ENCODE results near the gene C5AR1. TPM values are rescaled to one million over a fixed set of nuclear protein-coding genes. Genes with fewer than 3 reads are reported as not detected.

The C5AR1 gene
- polyA plus RNA-seq, 3 donors = 143 to 1,132 (median 320) TPM

DNA sequence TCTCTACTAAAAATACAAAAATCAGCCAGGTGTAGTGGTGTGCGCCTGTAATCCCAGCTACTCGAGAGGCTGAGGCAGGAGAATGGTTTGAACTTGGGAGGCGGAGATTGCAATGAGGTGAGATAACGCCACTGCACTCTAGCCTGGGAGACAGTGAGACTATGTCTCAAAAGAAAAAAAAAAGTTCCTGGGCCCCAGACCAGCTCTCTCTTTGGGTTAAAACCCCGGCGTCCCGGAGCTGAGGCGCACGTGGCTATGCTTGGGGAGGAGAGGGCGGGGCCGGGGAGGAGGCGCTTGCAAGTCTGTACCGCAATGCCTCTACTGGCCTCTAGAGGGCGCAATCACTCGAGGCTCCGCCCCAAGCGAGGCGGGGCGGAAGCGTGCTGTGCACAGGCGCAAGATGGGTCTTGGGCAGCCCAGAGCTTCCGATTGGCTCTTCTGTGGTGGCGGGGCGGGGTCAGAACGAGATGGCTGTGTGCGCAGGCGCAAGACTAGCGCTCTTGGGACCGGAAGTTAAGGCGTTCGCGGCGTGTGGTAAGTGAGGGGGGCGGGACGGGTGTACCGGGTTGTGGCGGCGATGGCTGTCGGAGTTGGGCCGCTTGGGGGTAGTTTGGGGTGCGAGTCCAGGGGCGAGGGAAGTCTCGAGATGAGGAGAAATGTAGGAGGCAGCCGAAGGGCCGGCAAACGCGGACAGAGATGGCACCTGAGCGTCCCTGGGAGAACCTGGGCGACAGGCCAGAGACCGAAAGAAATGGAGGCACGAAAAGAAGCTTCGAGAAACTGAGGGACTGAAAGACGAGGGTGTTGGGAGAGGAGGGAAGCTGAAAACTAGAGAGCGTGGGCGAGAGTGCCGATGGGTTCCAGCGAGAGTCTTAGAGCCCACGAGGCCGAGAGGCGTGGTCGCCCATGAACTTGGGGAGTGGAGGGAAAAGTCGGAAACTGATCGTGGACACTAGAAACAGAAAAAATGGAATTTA lies 39.4 kb downstream of the C5AR1 start, which contains the start of gene DHX34:
Gene DHX34 (plus strand): TSS at position 497 of the 977 bp plus-strand sequence. CDS start 3,716 bp downstream, outside the sequence.
- intact Hi-C loops (cut with micrococcal nuclease) = loop anchor here (2.0 to 5.0 kb wide), 3 partner anchors 42 to 52 kb away; partner anchors contain the start of gene C5AR1 (in 1 of the 2)
- H3K36me3 ChIP-seq (replicated peaks in 1 of 2; ENCODE audit: control insufficient read depth in 1 of 2, insufficient read depth in 2 of 2, low read length in 2 of 2) = peaks cover 13 to 22% of the 10 kb centered on the region in 2 donors
- H3K9ac ChIP-seq (ENCODE audit: insufficient read depth, low read length, poor library complexity, severe bottlenecking) = peak within 1 kb of the TSS; percentile 92
- H3K27ac ChIP-seq (ENCODE audit: low read depth in 1 of 2, low read length in 2 of 2) = peak within 1 kb of the TSS; percentile 83 to 98
- Mint-ChIP-seq H3K4me1 (peaks cover 47% of the 10 kb centered on the region), H3K36me3 (peaks cover 33 to 41% of the 10 kb centered on the region in 2 donors), H3K4me3 (peak within 1 kb of the TSS; percentile 97), H3K9me3 (peaks cover 0 to 4% (median 0%) of the 10 kb centered on the region in 7 donors), H3K27ac (peak within 1 kb of the TSS; percentile 96 to 100 (median 99)), H3K27me3 (ENCODE audit: low read depth in 3 of 3) (peaks cover 0 to 3% (median 0%) of the 10 kb centered on the region in 3 donors)
- peak within 1 kb of the TSS; percentile 61 to 97 (median 85) for H3K4me3 ChIP-seq (replicated peaks in 1 of 3; ENCODE audit: low read depth in 2 of 3, low read length in 3 of 3)
- peak within 1 kb of the TSS; percentile 53 for H2AFZ ChIP-seq (ENCODE audit: insufficient read depth, low read depth, low read length, poor library complexity, severe bottlenecking)
- 3% methylated on average over 62 of the region's 63 CpGs for WGBS (ENCODE audit: insufficient coverage)
- no peaks in the 10 kb centered on the region for H3K9me3 ChIP-seq (replicated peaks in 1 of 2; ENCODE audit: control insufficient read depth in 1 of 2, insufficient read depth in 1 of 2, low read length in 2 of 2)
- H3K27me3 ChIP-seq (ENCODE audit: control insufficient read depth in 2 of 2, insufficient read depth in 2 of 2, low read length in 2 of 2) = no peaks in the 10 kb centered on the region
- peak; percentile 99 for DNase-seq
- H3K4me1 ChIP-seq (ENCODE audit: control insufficient read depth in 1 of 2, insufficient read depth in 2 of 2, low read length in 2 of 2) = peaks cover 40 to 54% of the 10 kb centered on the region in 2 donors
- TF ChIP-seq, protein P1, sequence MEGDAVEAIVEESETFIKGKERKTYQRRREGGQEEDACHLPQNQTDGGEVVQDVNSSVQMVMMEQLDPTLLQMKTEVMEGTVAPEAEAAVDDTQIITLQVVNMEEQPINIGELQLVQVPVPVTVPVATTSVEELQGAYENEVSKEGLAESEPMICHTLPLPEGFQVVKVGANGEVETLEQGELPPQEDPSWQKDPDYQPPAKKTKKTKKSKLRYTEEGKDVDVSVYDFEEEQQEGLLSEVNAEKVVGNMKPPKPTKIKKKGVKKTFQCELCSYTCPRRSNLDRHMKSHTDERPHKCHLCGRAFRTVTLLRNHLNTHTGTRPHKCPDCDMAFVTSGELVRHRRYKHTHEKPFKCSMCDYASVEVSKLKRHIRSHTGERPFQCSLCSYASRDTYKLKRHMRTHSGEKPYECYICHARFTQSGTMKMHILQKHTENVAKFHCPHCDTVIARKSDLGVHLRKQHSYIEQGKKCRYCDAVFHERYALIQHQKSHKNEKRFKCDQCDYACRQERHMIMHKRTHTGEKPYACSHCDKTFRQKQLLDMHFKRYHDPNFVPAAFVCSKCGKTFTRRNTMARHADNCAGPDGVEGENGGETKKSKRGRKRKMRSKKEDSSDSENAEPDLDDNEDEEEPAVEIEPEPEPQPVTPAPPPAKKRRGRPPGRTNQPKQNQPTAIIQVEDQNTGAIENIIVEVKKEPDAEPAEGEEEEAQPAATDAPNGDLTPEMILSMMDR (IDR thresholded peaks at IDR 0.05) = peak; percentile 91
- peak within 1 kb of the TSS; percentile 98 for H3K4me2 ChIP-seq (replicated peaks; ENCODE audit: extremely low read depth, low read length, poor library complexity, severe bottlenecking)
- peaks cover 45% of the 10 kb centered on the region for H3K79me2 ChIP-seq (ENCODE audit: insufficient read depth, low read length)
- H4K20me1 ChIP-seq (ENCODE audit: insufficient read depth, low read length) = no peaks in the 10 kb centered on the region

DNA sequence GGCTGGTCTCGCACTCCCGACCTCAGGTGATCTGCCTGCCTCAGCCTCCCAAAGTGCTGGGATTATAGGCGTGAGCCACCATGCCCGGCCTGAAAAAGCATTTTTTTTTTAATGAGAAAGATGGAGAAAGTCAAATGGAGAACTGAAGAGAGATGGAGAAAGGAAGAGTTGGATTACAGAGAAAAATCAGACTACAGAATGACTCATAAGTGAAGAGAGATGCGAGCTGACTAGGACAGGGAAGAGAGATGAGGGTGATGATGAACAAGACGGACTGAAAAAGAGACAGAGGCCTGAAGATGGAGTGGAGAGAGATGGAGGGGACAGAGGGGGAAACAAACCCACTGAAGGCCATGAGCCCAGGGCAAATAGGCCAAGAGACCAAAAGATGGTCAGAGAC lies 41.0 kb downstream of the C5AR1 start:
- H3K36me3 Mint-ChIP-seq = peaks cover 46 to 55% of the 10 kb centered on the region in 2 donors
- TF ChIP-seq, protein P1 (IDR thresholded peaks at IDR 0.05) = no peak
- peaks cover 0 to 3% (median 0%) of the 10 kb centered on the region in 3 donors for H3K27me3 Mint-ChIP-seq (ENCODE audit: low read depth in 3 of 3)
- H3K4me2 ChIP-seq (replicated peaks; ENCODE audit: extremely low read depth, low read length, poor library complexity, severe bottlenecking) = peak overlapping the region; percentile 24
- H3K4me1 ChIP-seq (ENCODE audit: control insufficient read depth in 1 of 2, insufficient read depth in 2 of 2, low read length in 2 of 2) = peaks cover 40 to 54% of the 10 kb centered on the region in 2 donors
- intact Hi-C loops (cut with micrococcal nuclease) = loop anchor here in 1 of 2 donors (5.0 kb wide), 1 partner anchor 42 kb away; no protein-coding TSS in a partner anchor
- WGBS (ENCODE audit: insufficient coverage) = 93% methylated on average over 6 of the region's 6 CpGs
- H3K79me2 ChIP-seq (ENCODE audit: insufficient read depth, low read length) = peaks cover 52% of the 10 kb centered on the region
- no peak overlapping the region for H2AFZ ChIP-seq (ENCODE audit: insufficient read depth, low read depth, low read length, poor library complexity, severe bottlenecking)
- H3K9me3 Mint-ChIP-seq = peaks cover 4 to 10% (median 7%) of the 10 kb centered on the region in 7 donors
- H4K20me1 ChIP-seq (ENCODE audit: insufficient read depth, low read length) = no peaks in the 10 kb centered on the region
- no peak overlapping the region for H3K9ac ChIP-seq (ENCODE audit: insufficient read depth, low read length, poor library complexity, severe bottlenecking)
- H3K36me3 ChIP-seq (replicated peaks in 1 of 2; ENCODE audit: control insufficient read depth in 1 of 2, insufficient read depth in 2 of 2, low read length in 2 of 2) = peaks cover 26 to 38% of the 10 kb centered on the region in 2 donors
- H3K27me3 ChIP-seq (ENCODE audit: control insufficient read depth in 2 of 2, insufficient read depth in 2 of 2, low read length in 2 of 2) = no peaks in the 10 kb centered on the region
- peaks cover 47% of the 10 kb centered on the region for H3K4me1 Mint-ChIP-seq
- peaks cover 8% of the 10 kb centered on the region in 2 donors for H3K9me3 ChIP-seq (replicated peaks in 1 of 2; ENCODE audit: control insufficient read depth in 1 of 2, insufficient read depth in 1 of 2, low read length in 2 of 2)
- peak in 2 of 3 donors; percentile 55 to 58 for DNase-seq
- peak overlapping the region; percentile 61 to 97 for H3K4me3 Mint-ChIP-seq
- H3K27ac Mint-ChIP-seq = peak overlapping the region; percentile 78 to 100 (median 91)
- peak overlapping the region in 1 of 3 experiments; percentile 30 for H3K4me3 ChIP-seq (replicated peaks in 1 of 3; ENCODE audit: low read depth in 2 of 3, low read length in 3 of 3)
- peak overlapping the region in 1 of 2 donors; percentile 55 for H3K27ac ChIP-seq (ENCODE audit: low read depth in 1 of 2, low read length in 2 of 2)
